Lower lobe of right lung (tissue), 2 donors: ENCODE data around the gene MAML3. TPM values are rescaled to one million over a fixed set of nuclear protein-coding genes. Genes with fewer than 3 reads are reported as not detected.

Source experiments
- ATAC-seq, 2 donors: fragments of 200-7000 bp; cut with Tn5 transposase; one replicate each; pipeline ENCODE4 v1.9.1; 2020 to 2022; ENCODE audit warnings: mild to moderate bottlenecking in 2 of 2, moderate library complexity in 2 of 2
- DNase-seq: peaks from one replicate; pipeline ENCODE4 v3.0.0-alpha.2; 2020
- H3K27ac ChIP-seq: fragments of 200-600 bp; one replicate; pipeline ENCODE4 v1.8.0; 2022
- H3K27me3 ChIP-seq: fragments of 200-600 bp; one replicate; pipeline ENCODE4 v1.8.0; 2022; ENCODE audit warnings: low read depth
- H3K36me3 ChIP-seq: fragments of 200-600 bp; one replicate; pipeline ENCODE4 v1.8.0; 2022; ENCODE audit warnings: mild to moderate bottlenecking
- H3K4me1 ChIP-seq: fragments of 200-600 bp; one replicate; pipeline ENCODE4 v1.8.0; 2022
- H3K4me3 ChIP-seq: fragments of 200-600 bp; one replicate; pipeline ENCODE4 v1.8.0; 2022; ENCODE audit warnings: mild to moderate bottlenecking
- H3K9me3 ChIP-seq: fragments of 200-600 bp; one replicate; pipeline ENCODE4 v1.8.0; 2022
- CTCF ChIP-seq: fragments of 200-600 bp; IDR thresholded peaks from one replicate; pipeline ENCODE4 v1.8.0; 2022; ENCODE audit warnings: antibody characterized with exemption, mild to moderate bottlenecking
- intact Hi-C: fragments of 100-400 bp; cut with DNase I; formaldehyde crosslinking; loops from one replicate; pipeline ENCODE4 v1.11.0; 2022
- total RNA-seq: library from RNA; stranded (reverse); fragmentation: NEBNext Ultra II Directional; extraction: Animal tissue kit (Norgen Biotek cat#: 25700); gene quantifications from one replicate; pipeline ENCODE4 v1.2.1, GENCODE V29; 2021
- donor health status: DM: no; HTN: yes; CAD: no; lungs with severe emphysema.

The MAML3 gene
- total RNA-seq, 1 donor from 2014 or later: 12.5 TPM

- H3K36me3 ChIP-seq: no peaks in the 10 kb centered on the region
- intact Hi-C loops: no loop called here
- H3K27ac ChIP-seq: no peak overlapping the region
- no peak for TF ChIP-seq CTCF
- DNase-seq: no peak
- no peak for ATAC-seq
- H3K9me3 ChIP-seq: no peaks in the 10 kb centered on the region
- no peaks in the 10 kb centered on the region for H3K27me3 ChIP-seq
- H3K4me3 ChIP-seq: no peak overlapping the region
- H3K4me1 ChIP-seq: no peaks in the 10 kb centered on the region
Observed at GRCh38 chr4:139753686-139754085, 400.3 kb downstream of the MAML3 start.

- ATAC-seq: no peak
- TF ChIP-seq CTCF: no peak
- Histone ChIP-seq H3K4me3 (no peak overlapping the region), H3K9me3 (no peaks in the 10 kb centered on the region), H3K36me3 (no peaks in the 10 kb centered on the region), H3K27ac (no peak overlapping the region), H3K4me1 (no peaks in the 10 kb centered on the region), H3K27me3 (no peaks in the 10 kb centered on the region)
- no peak for DNase-seq
- intact Hi-C loops: no loop called here
Observed at GRCh38 chr4:139749835-139750498, 404.0 kb downstream of the MAML3 start.

DNA sequence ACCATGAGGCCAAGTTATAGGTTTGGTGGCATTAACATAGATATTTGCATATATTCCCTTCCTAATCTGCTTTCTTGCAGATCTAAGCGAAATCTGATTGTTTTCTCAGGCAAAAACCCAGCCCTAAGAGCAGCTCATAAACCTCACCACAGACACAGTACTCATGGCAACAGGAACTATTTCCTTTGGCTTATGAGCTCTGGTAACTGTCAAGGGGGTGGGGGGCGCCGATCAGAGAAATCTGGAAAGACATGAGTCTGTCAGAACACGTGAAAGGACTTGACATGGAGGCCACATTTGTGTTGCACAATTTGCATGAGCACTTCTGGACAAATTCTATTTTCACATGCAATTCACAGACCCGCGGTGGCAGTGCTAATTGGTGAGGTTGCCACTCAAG, 404.6 kb downstream of the MAML3 start:
- intact Hi-C loops: no loop called here
- Histone ChIP-seq H3K36me3 (no peaks in the 10 kb centered on the region), H3K27me3 (no peaks in the 10 kb centered on the region), H3K4me3 (no peak overlapping the region), H3K9me3 (no peaks in the 10 kb centered on the region), H3K27ac (no peak overlapping the region), H3K4me1 (no peaks in the 10 kb centered on the region)
- no peak for DNase-seq
- no peak for TF ChIP-seq CTCF
- ATAC-seq: no peak

DNA sequence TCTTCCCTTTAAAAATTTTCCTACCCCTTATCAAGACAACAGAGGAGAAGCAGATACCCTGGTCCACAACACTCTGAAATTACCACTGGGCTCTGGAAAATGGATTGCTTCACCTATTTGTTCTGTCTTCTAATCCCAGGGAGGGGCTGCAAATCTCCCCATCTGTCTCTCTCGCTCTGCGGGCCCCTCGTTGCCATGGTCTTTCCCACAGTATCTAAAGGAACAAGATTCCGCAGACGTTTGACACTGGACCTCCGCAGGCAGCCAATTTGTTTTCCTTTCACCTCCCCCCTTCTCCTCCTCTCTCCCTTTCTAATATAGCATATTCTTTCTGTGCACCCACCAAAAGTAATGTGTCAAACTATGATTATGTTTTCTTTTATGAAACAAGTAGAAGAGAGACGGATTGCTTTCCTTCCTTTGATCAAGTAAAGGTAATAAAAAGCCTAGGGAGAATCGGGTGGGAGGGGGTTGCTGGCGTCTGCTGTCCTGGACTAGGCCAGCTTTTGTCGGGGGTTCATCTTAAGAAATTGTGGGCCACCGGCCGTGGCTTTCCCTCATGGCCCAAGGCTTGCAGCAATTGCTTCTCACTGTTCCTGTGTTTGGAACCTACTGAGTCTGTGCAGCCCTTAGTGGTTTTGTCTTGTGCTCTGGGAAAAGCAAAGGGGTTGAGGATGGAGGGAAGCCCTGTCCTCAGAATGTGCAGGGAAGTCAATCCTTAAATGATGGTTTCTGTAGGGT, 407.4 kb downstream of the MAML3 start:
- intact Hi-C loops: no loop called here
- no peaks in the 10 kb centered on the region for H3K9me3 ChIP-seq
- no peaks in the 10 kb centered on the region for H3K27me3 ChIP-seq
- peaks cover 4% of the 10 kb centered on the region for H3K4me1 ChIP-seq
- ATAC-seq (no peak), DNase-seq (no peak)
- TF ChIP-seq CTCF: no peak
- H3K36me3 ChIP-seq: no peaks in the 10 kb centered on the region
- H3K27ac ChIP-seq: no peak overlapping the region
- H3K4me3 ChIP-seq: no peak overlapping the region

DNA sequence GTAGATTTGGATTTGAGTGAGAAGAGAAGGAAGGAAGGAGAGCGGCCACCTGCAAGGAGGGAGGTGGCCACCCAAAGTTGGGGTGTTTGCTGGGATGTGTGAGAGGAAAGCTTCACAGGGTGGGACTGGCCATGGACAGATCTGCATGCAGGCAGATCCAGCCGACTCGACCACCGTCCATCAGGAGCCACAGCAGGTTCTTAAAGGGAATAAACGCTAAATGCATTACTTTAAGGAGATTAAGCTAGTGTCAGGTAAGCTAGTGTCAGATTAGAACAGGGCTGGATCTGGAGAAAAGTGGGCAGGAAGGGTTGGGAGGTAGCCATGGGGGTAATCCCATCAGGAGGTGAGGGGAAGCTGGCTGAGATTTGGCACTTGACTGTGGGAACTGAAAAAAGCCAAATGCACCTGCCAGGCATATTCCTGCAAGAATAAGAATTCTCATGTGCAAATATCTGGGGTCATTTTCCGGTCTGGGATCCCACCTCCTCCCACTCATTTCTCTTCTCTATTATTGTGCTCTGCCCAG, 408.8 kb downstream of the MAML3 start:
- ATAC-seq: no peak
- H3K4me3 ChIP-seq: no peak overlapping the region
- no peak for DNase-seq
- no peak for TF ChIP-seq CTCF
- H3K27me3 ChIP-seq: no peaks in the 10 kb centered on the region
- no peaks in the 10 kb centered on the region for H3K36me3 ChIP-seq
- intact Hi-C loops: no loop called here
- H3K27ac ChIP-seq: no peak overlapping the region
- no peaks in the 10 kb centered on the region for H3K9me3 ChIP-seq
- peaks cover 18% of the 10 kb centered on the region for H3K4me1 ChIP-seq
